IMR-90 (cell line): ENCODE results near the gene TRIM46. TPM values are rescaled to one million over a fixed set of nuclear protein-coding genes. Genes with fewer than 3 reads are reported as not detected.

Source experiments
- ATAC-seq: fragments of 200-7000 bp; cut with Tn5 transposase; 2 replicates; pipeline ENCODE4 v1.9.1; 2020; ENCODE audit warnings: low read depth, mild to moderate bottlenecking, moderate library complexity
- BruUV-seq: library from RNA; stranded (reverse); fragments of 400-500 nt; replicated peaks from 2 replicates; lab custom pipeline; 2021; lab: Mats Ljungman, UMichigan
- CTCF ChIA-PET: fragments of 300-600 bp; formaldehyde crosslinking; extraction: SDS; loops from one replicate; lab custom pipeline; 2021; ENCODE audit warnings: antibody characterized with exemption; lab: Yijun Ruan, JAX
- POLR2A ChIA-PET: fragments of 300-600 bp; sonication (Branson Sonifier 250); formaldehyde crosslinking; loops from one replicate; lab custom pipeline; 2022; ENCODE audit warnings: antibody characterized with exemption; ENCODE audit not compliant: unreplicated experiment; lab: Charles Lee
- DNase-seq: peaks from one replicate; pipeline ENCODE4 v3.0.0; 2013
- H2AFZ ChIP-seq: replicated peaks from 2 replicates; pipeline ENCODE3; 2013; ENCODE audit warnings: low read length, mild to moderate bottlenecking; ENCODE audit not compliant: poor library complexity
- H2AK5ac ChIP-seq: 2 replicates; pipeline ENCODE4 v1.6.1; 2013; ENCODE audit warnings: low read depth, low read length, inconsistent platforms
- H2AK9ac ChIP-seq: replicated peaks from 2 replicates; pipeline ENCODE3; 2013; ENCODE audit warnings: mild to moderate bottlenecking, low read depth, low read length, moderate library complexity; ENCODE audit not compliant: poor library complexity
- H2BK120ac ChIP-seq: 2 replicates; pipeline ENCODE4 v1.6.1; 2013; ENCODE audit warnings: low read depth, low read length, inconsistent platforms
- H2BK15ac ChIP-seq: 3 replicates; pipeline ENCODE4 v1.6.1; 2013; ENCODE audit warnings: low read depth, low read length, inconsistent platforms
- H2BK20ac ChIP-seq: 2 replicates; pipeline ENCODE4 v1.6.1; 2013; ENCODE audit warnings: low read depth, mild to moderate bottlenecking, inconsistent platforms, low read length, moderate library complexity
- H2BK5ac ChIP-seq: 2 replicates; pipeline ENCODE4 v1.6.1; 2013; ENCODE audit warnings: mild to moderate bottlenecking, low read depth, low read length, inconsistent platforms; ENCODE audit not compliant: poor library complexity, severe bottlenecking
- H3K14ac ChIP-seq: replicated peaks from 2 replicates; pipeline ENCODE4 v1.6.1; 2013; ENCODE audit warnings: low read depth, low read length, inconsistent platforms
- H3K18ac ChIP-seq: 2 replicates; pipeline ENCODE4 v1.6.1; 2013; ENCODE audit warnings: low read depth, low read length, control low read depth
- H3K23ac ChIP-seq: 2 replicates; pipeline ENCODE4 v1.6.1; 2013; ENCODE audit warnings: low read depth, low read length, inconsistent platforms
- H3K27ac ChIP-seq: 2 replicates; pipeline ENCODE4 v1.5.1; 2013; ENCODE audit warnings: mild to moderate bottlenecking, control low read depth, low read length; ENCODE audit not compliant: insufficient read depth
- H3K27me3 ChIP-seq: 2 replicates; pipeline ENCODE4 v1.6.1; 2013; ENCODE audit warnings: low read length; ENCODE audit not compliant: control insufficient read depth, insufficient read depth
- H3K36me3 ChIP-seq: 2 replicates; pipeline ENCODE4 v1.6.1; 2013; ENCODE audit warnings: low read length, mixed read lengths; ENCODE audit not compliant: control insufficient read depth, insufficient read depth
- H3K4ac ChIP-seq: 2 replicates; pipeline ENCODE4 v1.6.1; 2013; ENCODE audit warnings: low read depth, low read length, inconsistent platforms
- H3K4me1 ChIP-seq: 2 replicates; pipeline ENCODE4 v1.6.1; 2013; ENCODE audit warnings: low read length, mixed read lengths; ENCODE audit not compliant: control insufficient read depth, insufficient read depth
- H3K4me2 ChIP-seq: 2 replicates; pipeline ENCODE4 v1.6.1; 2013; ENCODE audit warnings: low read depth, mild to moderate bottlenecking, control low read depth, low read length, moderate library complexity
- H3K4me3 ChIP-seq: 2 replicates; pipeline ENCODE4 v1.5.1; 2013; ENCODE audit warnings: low read depth, mild to moderate bottlenecking, control low read depth, low read length, moderate library complexity; ENCODE audit not compliant: insufficient read depth
- H3K56ac ChIP-seq: 2 replicates; pipeline ENCODE4 v1.6.1; 2013; ENCODE audit warnings: low read length, inconsistent platforms; ENCODE audit not compliant: insufficient read depth; ENCODE audit errors: extremely low read depth
- H3K79me1 ChIP-seq, 2 experiments: 2 replicates each; pipeline ENCODE4 v1.6.1; 2013; ENCODE audit warnings: low read length in 2 of 2, inconsistent platforms in 1 of 2, low read depth in 1 of 2
- H3K9ac ChIP-seq: 2 replicates; pipeline ENCODE4 v1.6.1; 2013; ENCODE audit warnings: low read depth, low read length, control low read depth
- H3K9me1 ChIP-seq: 2 replicates; pipeline ENCODE4 v1.6.1; 2013; ENCODE audit warnings: low read length, inconsistent platforms; ENCODE audit not compliant: insufficient read depth
- H3K9me3 ChIP-seq: 2 replicates; pipeline ENCODE4 v1.6.1; 2013; ENCODE audit warnings: low read length; ENCODE audit not compliant: control insufficient read depth, insufficient read depth
- H4K20me1 ChIP-seq: 2 replicates; pipeline ENCODE4 v1.6.1; 2013; ENCODE audit warnings: low read length, inconsistent platforms; ENCODE audit not compliant: insufficient read depth
- H4K5ac ChIP-seq: 2 replicates; pipeline ENCODE4 v1.6.1; 2013; ENCODE audit warnings: mild to moderate bottlenecking, low read depth, low read length, control low read depth
- H4K8ac ChIP-seq, 2 experiments: 2 replicates each; pipeline ENCODE4 v1.6.1; 2013; ENCODE audit warnings: low read depth in 2 of 2, low read length in 2 of 2, control low read depth in 1 of 2, inconsistent platforms in 1 of 2
- H4K91ac ChIP-seq: 2 replicates; pipeline ENCODE4 v1.6.1; 2013; ENCODE audit warnings: low read depth, low read length, inconsistent platforms; ENCODE audit not compliant: insufficient read depth
- BHLHE40 ChIP-seq: fragments of 150-350 bp; IDR thresholded peaks from 2 replicates; pipeline ENCODE4 v1.6.1; 2016; ENCODE audit warnings: mild to moderate bottlenecking, low read depth, low read length
- CHD1 ChIP-seq: IDR thresholded peaks from 2 replicates; pipeline ENCODE4 v1.6.1; 2012; ENCODE audit warnings: low read depth, low read length, improper control_type of control experiment
- FOS ChIP-seq: fragments of 150-350 bp; IDR thresholded peaks from 2 replicates; pipeline ENCODE4 v1.6.1; 2016; ENCODE audit warnings: low read depth, low read length
- MAZ ChIP-seq: IDR thresholded peaks from 2 replicates; pipeline ENCODE4 v1.6.1; 2012; ENCODE audit warnings: low read depth, mild to moderate bottlenecking, low read length, improper control_type of control experiment, moderate library complexity, borderline replicate concordance
- MXI1 ChIP-seq: IDR thresholded peaks from 2 replicates; pipeline ENCODE4 v1.6.1; 2012; ENCODE audit warnings: low read depth, mild to moderate bottlenecking, low read length, moderate library complexity, borderline replicate concordance
- NFE2L2 ChIP-seq: fragments of 150-350 bp; IDR thresholded peaks from 2 replicates; pipeline ENCODE4 v1.6.1; 2016; ENCODE audit warnings: low read depth, mild to moderate bottlenecking, low read length
- POLR2A ChIP-seq: IDR thresholded peaks from 2 replicates; pipeline ENCODE4 v1.6.1; 2012; ENCODE audit warnings: mild to moderate bottlenecking, low read depth, low read length
- RFX5 ChIP-seq: IDR thresholded peaks from 2 replicates; pipeline ENCODE4 v1.8.0; 2012; ENCODE audit warnings: low read depth, mild to moderate bottlenecking, low read length, moderate library complexity
- SMC3 ChIP-seq: fragments of 150-350 bp; IDR thresholded peaks from 2 replicates; pipeline ENCODE4 v1.6.1; 2016; ENCODE audit warnings: low read depth, mild to moderate bottlenecking, antibody characterized with exemption, low read length, moderate library complexity
- USF2 ChIP-seq: fragments of 150-350 bp; IDR thresholded peaks from 2 replicates; pipeline ENCODE4 v1.6.1; 2017; ENCODE audit warnings: mild to moderate bottlenecking, antibody characterized with exemption, low read length, low read depth
- WGBS, 2 experiments: methylation state at CpG; one replicate each; pipeline versions ENCODE4 v1.1.5 to v1.1.7; 2013; ENCODE audit warnings: missing lambda C conversion rate in 2 of 2; ENCODE audit not compliant: insufficient read length in 1 of 2; ENCODE audit errors: extremely low coverage in 2 of 2; 5-methylcytosine and 5-hydroxymethylcytosine counted together
- dilution Hi-C: fragments of 300-500 bp; cut with HindIII; formaldehyde crosslinking; loops from one replicate; pipeline ENCODE4 v1.14.3; 2018; ENCODE audit warnings: low sequenced_read_pairs; ENCODE audit not compliant: unreplicated experiment
- in situ Hi-C: fragments of 300-500 bp; cut with MboI; formaldehyde crosslinking; loops from 3 replicates; pipeline ENCODE4 v1.14.3; 2019; ENCODE audit warnings: low sequenced_read_pairs, inconsistent platforms, mixed read lengths
- intact Hi-C: fragments of 100-400 bp; cut with micrococcal nuclease; formaldehyde crosslinking; loops from 2 replicates; pipeline ENCODE4 v1.10.0; 2022
- polyA plus RNA-seq, 3 experiments: library from polyadenylated mRNA; depleted of rRNA; stranded (reverse); fragments of >200 nt; gene quantifications; 2 replicates each; pipeline ENCODE4 v1.2.3, GENCODE V29; 2012; ENCODE audit warnings: low replicate concordance in 1 of 3
- total RNA-seq: library from RNA; depleted of rRNA; stranded (reverse); fragments of >200 nt; gene quantifications from 2 replicates; pipeline ENCODE4 v1.2.3, GENCODE V29; 2012

Gene TRIM46
- total and polyA plus RNA-seq, 2 of the 4 experiments (the other 2 are of a cell fraction) = 2.3 to 6.2 TPM

GRCh38 chr1:155125946-155126555 lies 47.6 kb upstream of the TRIM46 start:
- DNase-seq = no peak
- intact Hi-C loops = loop anchor here (5.0 kb wide), 1 partner anchor 34 kb away; no protein-coding TSS in a partner anchor
- H2BK20ac ChIP-seq = no peak overlapping the region
- H3K79me1 ChIP-seq = no peaks in the 10 kb centered on the region
- H3K27me3 ChIP-seq = peaks cover 50% of the 10 kb centered on the region
- H2AFZ ChIP-seq = peak overlapping the region; percentile 68
- H3K4me2 ChIP-seq = peak overlapping the region; percentile 4; the same call in 1 of the 2 replicates
- no peak overlapping the region for H2AK5ac ChIP-seq
- H3K36me3 ChIP-seq = no peaks in the 10 kb centered on the region
- H2AK9ac ChIP-seq = peak overlapping the region; percentile 79
- ChIA-PET CTCF (interaction anchor here (0.8 kb wide), 1 partner anchor 10 kb away, joined by 3 read pairs; no protein-coding TSS in a partner anchor), POLR2A (no interaction called here)
- dilution Hi-C loops = no loop called here
- no peak overlapping the region for H4K5ac ChIP-seq
- H4K20me1 ChIP-seq = peaks cover 2% of the 10 kb centered on the region
- 11% methylated on average over 14 of the region's 53 CpGs; no CpG with 5 or more reads in 1 of the 2 experiments for whole genome bisulfite sequencing, 2 experiments
- no peak overlapping the region for H3K23ac ChIP-seq
- ATAC-seq = peak; percentile 13
- H3K56ac ChIP-seq = no peak overlapping the region
- no peak overlapping the region for H3K4me3 ChIP-seq
- H3K9me3 ChIP-seq = no peaks in the 10 kb centered on the region
- H3K4ac ChIP-seq = no peak overlapping the region
- H2BK120ac ChIP-seq = no peak overlapping the region
- no peak overlapping the region for H3K14ac ChIP-seq
- no peak overlapping the region for H4K8ac ChIP-seq
- no peak overlapping the region for H3K18ac ChIP-seq
- H3K9me1 ChIP-seq = peaks cover 8% of the 10 kb centered on the region; the same call in 1 of the 2 replicates
- no peak overlapping the region for H4K91ac ChIP-seq
- no peak overlapping the region for H2BK5ac ChIP-seq
- H3K9ac ChIP-seq = no peak overlapping the region
- H2BK15ac ChIP-seq = no peak overlapping the region
- H3K4me1 ChIP-seq = peaks cover 22% of the 10 kb centered on the region
- in situ Hi-C loops = no loop called here
- no TSS peak for BruUV-seq
- H3K27ac ChIP-seq = no peak overlapping the region
- TF ChIP-seq RFX5 = no peak
- TF ChIP-seq NFE2L2 = no peak
- TF ChIP-seq BHLHE40 = no peak
- no peak for TF ChIP-seq MXI1
- TF ChIP-seq USF2 = no peak
- no peak for TF ChIP-seq POLR2A
- no peak for TF ChIP-seq FOS
- TF ChIP-seq MAZ = no peak
- no peak for TF ChIP-seq CHD1
- TF ChIP-seq SMC3 = no peak
